ENCODE measurements around the gene TMEM143. TPM values are rescaled to one million over a fixed set of nuclear protein-coding genes. Genes with fewer than 3 reads are reported as not detected.

The TMEM143 gene
- total and polyA plus RNA-seq, 4 donors, result 3.2 to 10.2 (median 6.7) TPM

- TF ChIP-seq RAD21 (IDR thresholded peaks at IDR 0.05), result no peak
- no peak for TF ChIP-seq HNF4A (conservative IDR thresholded peaks at IDR 0.05)
- no peak for TF ChIP-seq NR2F2 (IDR thresholded peaks at IDR 0.05)
- TF ChIP-seq CTCF (IDR thresholded peaks at IDR 0.05; ENCODE audit: low read depth, low read length, missing input control), result no peak
- TF ChIP-seq JUND (IDR thresholded peaks at IDR 0.05), result no peak
Observed at GRCh38 chr19:48283908-48284307, 79.8 kb downstream of the TMEM143 start (continued).

Other genes with a start within 250 kb of the TMEM143 start
- 10 to 100 TPM in 1 of 2 donors, 1 to 10 TPM in 1; 6.3 to 61.5 TPM for gene LIG1, start 193.6 kb downstream of the TMEM143 start, total RNA-seq
- 1 to 10 TPM; 6.7 to 7.5 TPM for gene LIG1, start 193.6 kb downstream of the TMEM143 start, polyA plus RNA-seq
- gene ZSWIM9, start 193.3 kb downstream of the TMEM143 start, total RNA-seq, result 1 to 10 TPM; 1.6 to 2.5 TPM
- gene ZSWIM9, start 193.3 kb downstream of the TMEM143 start, polyA plus RNA-seq, result 1 to 10 TPM in 1 of 2 donors, under 1 TPM in 1; 0.25 to 1.6 TPM
- 10 to 100 TPM; 30.9 to 36.3 TPM for gene CARD8, start 108.0 kb downstream of the TMEM143 start, total RNA-seq
- 10 to 100 TPM in 1 of 2 donors, 1 to 10 TPM in 1; 9.4 to 13.8 TPM for gene CARD8, start 108.0 kb downstream of the TMEM143 start, polyA plus RNA-seq
- gene ZNF114, start 93.9 kb downstream of the TMEM143 start, total RNA-seq, result 1 to 10 TPM in 1 of 2 donors, under 1 TPM in 1; 0.08 to 1.1 TPM
- gene ZNF114, start 93.9 kb downstream of the TMEM143 start, polyA plus RNA-seq, result under 1 TPM; 0.07 TPM
- 10 to 100 TPM in 1 of 2 donors, 1 to 10 TPM in 1; 4.5 to 16.6 TPM for gene EMP3, start 38.4 kb downstream of the TMEM143 start, total RNA-seq
- gene EMP3, start 38.4 kb downstream of the TMEM143 start, polyA plus RNA-seq, result 10 to 100 TPM; 11.3 to 12.1 TPM
- not detected for gene SYNGR4, start 427 bp upstream of the TMEM143 start, total RNA-seq
- gene SYNGR4, start 427 bp upstream of the TMEM143 start, polyA plus RNA-seq, result under 1 TPM in 1 of 2 donors, not detected in 1; 0.09 TPM
- gene KDELR1, start 27.6 kb upstream of the TMEM143 start, total RNA-seq, result 10 to 100 TPM; 32.3 to 34.9 TPM
- 10 to 100 TPM; 59.1 to 94.9 TPM for gene KDELR1, start 27.6 kb upstream of the TMEM143 start, polyA plus RNA-seq
- gene GRIN2D, start 29.7 kb upstream of the TMEM143 start, total RNA-seq, result under 1 TPM; 0.17 to 0.33 TPM
- gene GRIN2D, start 29.7 kb upstream of the TMEM143 start, polyA plus RNA-seq, result under 1 TPM in 1 of 2 donors, not detected in 1; 0.13 TPM
- gene GRWD1, start 82.0 kb upstream of the TMEM143 start, total RNA-seq, result 10 to 100 TPM in 1 of 2 donors, 1 to 10 TPM in 1; 7.1 to 31.7 TPM
- 10 to 100 TPM; 11.1 to 19.5 TPM for gene GRWD1, start 82.0 kb upstream of the TMEM143 start, polyA plus RNA-seq
- under 1 TPM; 0.23 to 0.92 TPM for gene KCNJ14, start 91.6 kb upstream of the TMEM143 start, total RNA-seq
- gene KCNJ14, start 91.6 kb upstream of the TMEM143 start, polyA plus RNA-seq, result under 1 TPM; 0.06 to 0.12 TPM
- gene CYTH2, start 105.4 kb upstream of the TMEM143 start, total RNA-seq, result 10 to 100 TPM; 13.1 to 16.9 TPM
- 10 to 100 TPM; 13.0 to 13.2 TPM for gene CYTH2, start 105.4 kb upstream of the TMEM143 start, polyA plus RNA-seq
- under 1 TPM in 1 of 2 donors, not detected in 1; 0.08 TPM for gene LMTK3, start 147.9 kb upstream of the TMEM143 start, total RNA-seq
- gene LMTK3, start 147.9 kb upstream of the TMEM143 start, polyA plus RNA-seq, result under 1 TPM in 1 of 2 donors, not detected in 1; 0.08 TPM
- gene SULT2B1, start 188.2 kb upstream of the TMEM143 start, total RNA-seq, result not detected
- gene SULT2B1, start 188.2 kb upstream of the TMEM143 start, polyA plus RNA-seq, result under 1 TPM; 0.14 to 0.24 TPM
- gene SPACA4, start 242.8 kb upstream of the TMEM143 start, total RNA-seq, result not detected
- not detected for gene SPACA4, start 242.8 kb upstream of the TMEM143 start, polyA plus RNA-seq